HEK293T (cell line): ENCODE measurements around the gene SDR42E1.

Experiments used
- ARNT ChIP-seq: fragments of 450-650 bp; IDR thresholded peaks from 2 replicates; pipeline ENCODE4 v1.6.1; 2017; ENCODE audit warnings: mild to moderate bottlenecking
- BHLHE40 ChIP-seq: fragments of 450-650 bp; IDR thresholded peaks from 2 replicates; pipeline ENCODE4 v1.6.1; 2016; ENCODE audit warnings: mild to moderate bottlenecking, moderate library complexity, borderline replicate concordance
- CTBP1 ChIP-seq: fragments of 450-650 bp; IDR thresholded peaks from 2 replicates; pipeline ENCODE4 v1.6.1; 2016; ENCODE audit warnings: borderline replicate concordance
- ELF4 ChIP-seq: fragments of 450-650 bp; IDR thresholded peaks from 2 replicates; pipeline ENCODE4 v1.6.1; 2017; ENCODE audit warnings: antibody characterized with exemption
- FOXA1 ChIP-seq: fragments of 450-650 bp; IDR thresholded peaks from 2 replicates; pipeline ENCODE4 v1.6.1; 2016; ENCODE audit warnings: mild to moderate bottlenecking
- FOXM1 ChIP-seq: fragments of 450-650 bp; IDR thresholded peaks from 2 replicates; pipeline ENCODE4 v1.6.1; 2017; ENCODE audit warnings: mild to moderate bottlenecking, borderline replicate concordance
- HDGF ChIP-seq: fragments of 450-650 bp; IDR thresholded peaks from 2 replicates; pipeline ENCODE4 v1.6.1; 2017; ENCODE audit warnings: antibody characterized with exemption, borderline replicate concordance
- LEF1 ChIP-seq: fragments of 450-650 bp; IDR thresholded peaks from 2 replicates; pipeline ENCODE4 v1.6.1; 2017; ENCODE audit warnings: mild to moderate bottlenecking, borderline replicate concordance
- NFRKB ChIP-seq: fragments of 450-650 bp; IDR thresholded peaks from 2 replicates; pipeline ENCODE4 v1.6.1; 2016; ENCODE audit warnings: mild to moderate bottlenecking, moderate library complexity
- SP1 ChIP-seq: fragments of 450-650 bp; IDR thresholded peaks from 2 replicates; pipeline ENCODE4 v1.6.1; 2017
- SUZ12 ChIP-seq: fragments of 450-650 bp; IDR thresholded peaks from 2 replicates; pipeline ENCODE4 v1.6.1; 2016; ENCODE audit warnings: mild to moderate bottlenecking
- TARDBP ChIP-seq: fragments of 450-650 bp; IDR thresholded peaks from 2 replicates; pipeline ENCODE4 v1.6.1; 2016
- ZNF384 ChIP-seq: fragments of 450-650 bp; IDR thresholded peaks from 2 replicates; pipeline ENCODE4 v1.6.1; 2016
- TF ChIP-seq, protein P1 (sequence below): fragments of 450-650 bp; IDR thresholded peaks from 2 replicates; pipeline ENCODE4 v1.6.1; 2016

DNA sequence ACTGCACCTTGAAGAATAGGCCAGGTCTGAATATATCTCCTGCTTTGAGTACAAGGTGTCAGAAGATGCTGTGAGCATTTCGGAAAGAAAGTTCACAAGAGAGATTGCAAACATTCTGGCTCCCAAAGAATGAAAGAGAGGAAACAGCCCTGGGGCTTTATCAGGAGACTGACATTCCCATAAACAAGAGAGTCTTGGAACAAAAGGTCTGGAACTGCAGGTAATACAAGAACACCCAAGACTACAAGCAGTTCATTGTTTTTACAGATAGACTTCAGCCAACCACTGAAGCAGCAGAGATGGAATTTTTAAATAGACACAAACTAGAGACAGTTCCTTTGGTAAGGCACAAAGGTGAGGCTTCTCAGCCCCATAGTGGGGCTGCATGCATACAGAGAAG is 38.2 kb upstream of the SDR42E1 start:
- no peak for TF ChIP-seq FOXA1
- no peak for TF ChIP-seq BHLHE40
- TF ChIP-seq SP1 = no peak
- TF ChIP-seq NFRKB = no peak
- TF ChIP-seq LEF1 = no peak
- TF ChIP-seq TARDBP = no peak
- no peak for TF ChIP-seq FOXM1
- no peak for TF ChIP-seq SUZ12
- no peak for TF ChIP-seq ELF4
- TF ChIP-seq HDGF = no peak
- TF ChIP-seq ARNT = no peak
- no peak for TF ChIP-seq CTBP1
- TF ChIP-seq ZNF384 = no peak
- TF ChIP-seq, protein P1, sequence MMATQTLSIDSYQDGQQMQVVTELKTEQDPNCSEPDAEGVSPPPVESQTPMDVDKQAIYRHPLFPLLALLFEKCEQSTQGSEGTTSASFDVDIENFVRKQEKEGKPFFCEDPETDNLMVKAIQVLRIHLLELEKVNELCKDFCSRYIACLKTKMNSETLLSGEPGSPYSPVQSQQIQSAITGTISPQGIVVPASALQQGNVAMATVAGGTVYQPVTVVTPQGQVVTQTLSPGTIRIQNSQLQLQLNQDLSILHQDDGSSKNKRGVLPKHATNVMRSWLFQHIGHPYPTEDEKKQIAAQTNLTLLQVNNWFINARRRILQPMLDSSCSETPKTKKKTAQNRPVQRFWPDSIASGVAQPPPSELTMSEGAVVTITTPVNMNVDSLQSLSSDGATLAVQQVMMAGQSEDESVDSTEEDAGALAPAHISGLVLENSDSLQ = no peak
